HG03280 (cell line): ENCODE data around the gene IKBKE.

Experiments used
- ATAC-seq: cut with Tn5 transposase; IDR thresholded peaks from one replicate; pipeline ENCODE4 v1.9.1; 2021; ENCODE audit warnings: mild to moderate bottlenecking, moderate library complexity; ENCODE audit not compliant: unreplicated experiment

IKBKE gene

GRCh38 chr1:206538901-206539640 is 68.8 kb downstream of the IKBKE start:
- no peak for ATAC-seq

GRCh38 chr1:206540044-206540780 is 69.9 kb downstream of the IKBKE start:
- ATAC-seq = no peak

- no peak for ATAC-seq
These were observed 71.1 kb downstream of the IKBKE start for GRCh38 chr1:206541236-206541833.

GRCh38 chr1:206544562-206545257 is 74.4 kb downstream of the IKBKE start:
- ATAC-seq = no peak

GRCh38 chr1:206545351-206545750 is 75.1 kb downstream of the IKBKE start:
- ATAC-seq = no peak
